Mammary epithelial cell (primary cell): ENCODE results near the gene ADCK2.

Experiments used
- CTCF ChIP-seq, 2 donors: IDR thresholded peaks in 1 of 2; conservative IDR thresholded peaks in 1 of 2; 2 replicates each; pipeline ENCODE4 v1.5.1; 2011 to 2012; ENCODE audit warnings: inconsistent platforms in 2 of 2, low read length in 2 of 2, mild to moderate bottlenecking in 2 of 2, control low read depth in 1 of 2, low read depth in 1 of 2; ENCODE audit not compliant: insufficient read depth in 1 of 2; ENCODE audit errors: extremely low read depth in 1 of 2
- EZH2 ChIP-seq: IDR thresholded peaks from 2 replicates; pipeline ENCODE4 v1.6.1; 2012; ENCODE audit warnings: low read length, inconsistent platforms, borderline replicate concordance

GRCh38 chr7:140684066-140684950 lies 11.6 kb downstream of the ADCK2 start:
- no peak for TF ChIP-seq CTCF (conservative IDR thresholded peaks at IDR 0.05 in 1 of 2, IDR thresholded peaks at IDR 0.05 in 1 of 2; ENCODE audit: extremely low read depth in 1 of 2, insufficient read depth in 1 of 2, low read depth in 1 of 2, low read length in 2 of 2)
- no peak for TF ChIP-seq EZH2
